Embryonic facial prominence (tissue), 1 donor: ENCODE data around the gene HEXA.

Experiments used
- DNase-seq: peaks from one replicate; pipeline ENCODE4 v3.0.0-alpha.2; 2016; ENCODE audit errors: extremely low spot score

HEXA gene

GRCh38 chr15:72375501-72375845 lies 341 bp downstream of the HEXA start:
- no peak for DNase-seq

GRCh38 chr15:72372361-72372760 lies 3.5 kb downstream of the HEXA start:
- no peak for DNase-seq

- DNase-seq: no peak
These were observed 5.8 kb downstream of the HEXA start for GRCh38 chr15:72369964-72370363.

- DNase-seq: no peak
These were observed 6.9 kb downstream of the HEXA start for GRCh38 chr15:72368899-72369298.

GRCh38 chr15:72368325-72368724 lies 7.5 kb downstream of the HEXA start:
- DNase-seq: no peak

- DNase-seq: no peak
These were observed 10.0 kb downstream of the HEXA start for GRCh38 chr15:72365844-72366243.

GRCh38 chr15:72361176-72361575 lies 14.6 kb downstream of the HEXA start:
- no peak for DNase-seq

GRCh38 chr15:72358650-72359171 lies 17.1 kb downstream of the HEXA start:
- DNase-seq: no peak

GRCh38 chr15:72358121-72358520 lies 17.7 kb downstream of the HEXA start:
- no peak for DNase-seq

GRCh38 chr15:72354496-72354895 lies 21.3 kb downstream of the HEXA start:
- no peak for DNase-seq

GRCh38 chr15:72353266-72353665 lies 22.5 kb downstream of the HEXA start:
- DNase-seq: no peak

- no peak for DNase-seq
These were observed 30.0 kb downstream of the HEXA start for GRCh38 chr15:72345806-72346205.

GRCh38 chr15:72345280-72345679 lies 30.5 kb downstream of the HEXA start:
- DNase-seq: no peak

- DNase-seq: no peak
These were observed 31.2 kb downstream of the HEXA start for GRCh38 chr15:72344602-72345001.

- DNase-seq: no peak
These were observed 33.4 kb downstream of the HEXA start for GRCh38 chr15:72342385-72342784.

GRCh38 chr15:72341361-72341760 lies 34.5 kb downstream of the HEXA start:
- no peak for DNase-seq

GRCh38 chr15:72340366-72340765 lies 35.4 kb downstream of the HEXA start:
- DNase-seq: no peak

- peak; percentile 58 for DNase-seq
These were observed 36.0 kb downstream of the HEXA start for GRCh38 chr15:72339777-72340177.

- no peak for DNase-seq
These were observed 37.0 kb downstream of the HEXA start for GRCh38 chr15:72338617-72339321.

- no peak for DNase-seq
These were observed 37.7 kb downstream of the HEXA start for GRCh38 chr15:72338148-72338547.

GRCh38 chr15:72334842-72335241 lies 41.0 kb downstream of the HEXA start:
- DNase-seq: no peak

- no peak for DNase-seq
These were observed 44.8 kb downstream of the HEXA start for GRCh38 chr15:72331021-72331420.

- no peak for DNase-seq
These were observed 52.1 kb downstream of the HEXA start for GRCh38 chr15:72323752-72324151.
